MM.1S (cell line): ENCODE data around the gene RHOA.

ENCODE experiments used
- CTCF ChIP-seq: fragments of 300-600 bp; sonication (generic); IDR thresholded peaks from 2 replicates; pipeline ENCODE4 v1.5.1; 2016; ENCODE audit warnings: antibody characterized with exemption, low read length, mixed read lengths
- EZH2 ChIP-seq: fragments of 300-600 bp; sonication (generic); optimal IDR thresholded peaks from 2 replicates; pipeline ENCODE3; 2017; ENCODE audit warnings: low read depth, mild to moderate bottlenecking, antibody characterized with exemption, low read length, mixed read lengths

- no peak for TF ChIP-seq CTCF
- TF ChIP-seq EZH2, result no peak
Measured at GRCh38 chr3:49456466-49456865, 44.7 kb upstream of the RHOA start.
